ENCODE measurements around the gene PRPF19.

Gene PRPF19

DNA sequence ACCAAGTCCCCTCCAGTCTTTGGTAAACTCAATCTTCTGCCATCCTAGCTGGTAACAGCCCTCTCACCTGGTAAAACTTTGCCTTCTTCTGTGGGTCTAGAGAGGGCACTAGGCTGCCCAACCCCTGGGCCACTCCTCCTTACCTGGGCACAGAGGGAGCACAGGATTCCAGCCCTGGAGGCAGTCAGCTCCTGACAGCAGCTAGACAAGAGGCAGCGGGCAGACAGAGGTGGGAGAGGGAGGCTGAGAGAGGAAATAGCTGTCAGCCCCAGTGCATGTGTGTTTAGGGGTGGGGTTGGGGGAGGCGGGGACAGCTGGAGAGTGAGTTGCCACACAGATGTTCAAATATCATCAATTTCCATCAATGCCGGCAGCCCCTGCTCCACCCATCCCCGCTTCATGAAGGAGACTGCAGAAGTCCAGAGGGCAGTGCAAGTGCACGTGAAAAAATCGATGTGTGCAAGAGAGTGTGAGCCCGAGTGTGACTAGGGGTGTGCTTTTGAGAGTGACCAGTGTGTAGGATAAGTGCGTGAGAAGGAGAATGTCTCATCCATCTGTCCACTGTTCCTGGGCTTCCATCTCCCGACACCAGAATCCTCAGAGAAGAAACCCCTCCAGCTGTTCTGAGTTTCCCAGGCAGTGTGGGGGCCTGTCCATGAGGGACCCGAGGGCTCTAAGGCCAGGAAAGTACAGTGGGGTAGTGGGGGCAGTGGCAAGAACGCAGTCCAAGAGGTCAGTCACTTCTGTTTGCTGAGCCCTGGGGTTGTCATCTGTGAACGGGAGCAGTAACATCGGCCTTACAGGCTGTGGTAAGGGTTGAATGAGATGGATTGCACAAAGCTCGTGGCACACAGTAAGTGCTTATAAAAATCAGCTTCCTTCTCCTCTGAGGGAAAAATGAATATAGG is 50.4 kb downstream of the PRPF19 start, which contains the start of gene PTGDR2:
PTGDR2 (minus strand) TSS at position 225 of the 908 bp plus-strand sequence. CDS start 2,228 bp downstream, outside the sequence.
- no peak for DNase-seq

DNA sequence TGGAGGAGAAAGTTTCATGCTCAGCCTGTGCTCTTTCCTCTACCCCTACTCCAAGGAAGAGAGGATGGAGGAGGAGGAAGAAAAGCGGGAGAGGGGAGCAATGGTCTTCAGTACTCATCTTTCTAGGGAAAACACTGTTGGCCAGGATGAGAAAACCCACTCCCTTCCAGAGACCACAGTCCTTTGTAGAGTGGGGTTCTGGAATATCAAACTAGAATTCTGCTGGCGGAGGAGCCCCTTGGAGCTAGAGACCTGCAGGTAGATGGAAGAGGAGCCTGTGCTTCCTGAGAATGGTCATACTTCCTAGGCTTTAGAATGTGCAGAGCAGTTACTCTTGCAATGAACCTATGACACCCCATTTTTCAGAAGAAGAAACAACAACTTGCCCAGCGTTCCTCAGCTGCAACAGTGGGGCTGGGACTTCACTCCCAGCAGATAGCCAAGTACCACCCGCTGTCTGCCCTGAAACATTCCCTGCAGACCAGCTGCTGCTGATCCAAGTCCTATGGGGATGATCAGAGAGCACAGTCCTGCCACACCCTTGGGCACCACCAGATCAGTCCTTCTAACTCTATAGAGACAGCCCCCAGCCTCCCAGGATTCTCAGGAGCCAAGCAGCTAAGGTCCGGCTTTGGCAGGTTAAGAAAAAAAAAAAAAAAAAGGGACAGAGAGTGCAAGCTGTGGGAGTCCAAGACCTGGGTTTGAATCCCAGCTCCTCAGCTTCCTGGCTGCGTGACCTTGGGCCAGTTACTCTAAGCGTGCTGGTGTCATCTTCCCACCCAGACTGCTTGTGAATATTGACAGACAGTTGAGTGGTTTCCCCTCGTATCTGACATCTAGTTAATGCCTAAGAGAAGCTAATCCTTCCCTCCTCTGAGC is 51.3 kb downstream of the PRPF19 start:
- DNase-seq = no peak

DNA sequence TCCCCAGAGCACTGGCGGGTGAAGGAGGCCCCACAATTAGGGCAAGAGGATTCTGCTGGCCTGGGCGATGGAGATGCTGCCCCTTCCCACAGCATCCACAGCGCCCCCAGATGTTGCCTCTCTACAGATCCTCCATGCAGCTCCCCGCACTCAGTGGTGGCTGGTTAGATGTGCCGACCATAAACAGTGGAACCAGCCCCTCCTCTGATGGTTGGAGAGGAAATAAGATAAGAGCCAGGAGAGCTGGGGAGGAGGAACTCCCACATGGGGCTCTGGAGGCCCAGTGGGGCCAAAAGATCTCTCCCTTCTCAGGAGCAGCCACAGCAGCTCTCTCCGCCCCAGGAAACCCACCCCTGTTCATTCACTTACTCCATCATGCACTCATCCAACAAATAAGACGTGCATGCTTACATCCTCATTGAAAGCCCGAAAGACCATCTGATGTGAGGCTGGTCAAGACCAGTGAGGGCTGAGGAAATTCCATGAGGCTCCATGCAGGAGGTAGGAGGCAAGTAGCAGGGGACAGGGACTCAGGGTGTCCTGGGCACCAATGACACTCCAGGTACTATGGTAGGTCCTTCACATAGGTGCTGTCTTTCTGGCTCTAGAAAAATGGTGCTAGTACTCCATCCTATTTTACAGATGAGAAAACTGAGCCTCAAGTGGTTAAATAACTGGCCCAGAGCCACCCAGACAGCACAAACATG is 52.1 kb downstream of the PRPF19 start:
- DNase-seq = no peak

DNA sequence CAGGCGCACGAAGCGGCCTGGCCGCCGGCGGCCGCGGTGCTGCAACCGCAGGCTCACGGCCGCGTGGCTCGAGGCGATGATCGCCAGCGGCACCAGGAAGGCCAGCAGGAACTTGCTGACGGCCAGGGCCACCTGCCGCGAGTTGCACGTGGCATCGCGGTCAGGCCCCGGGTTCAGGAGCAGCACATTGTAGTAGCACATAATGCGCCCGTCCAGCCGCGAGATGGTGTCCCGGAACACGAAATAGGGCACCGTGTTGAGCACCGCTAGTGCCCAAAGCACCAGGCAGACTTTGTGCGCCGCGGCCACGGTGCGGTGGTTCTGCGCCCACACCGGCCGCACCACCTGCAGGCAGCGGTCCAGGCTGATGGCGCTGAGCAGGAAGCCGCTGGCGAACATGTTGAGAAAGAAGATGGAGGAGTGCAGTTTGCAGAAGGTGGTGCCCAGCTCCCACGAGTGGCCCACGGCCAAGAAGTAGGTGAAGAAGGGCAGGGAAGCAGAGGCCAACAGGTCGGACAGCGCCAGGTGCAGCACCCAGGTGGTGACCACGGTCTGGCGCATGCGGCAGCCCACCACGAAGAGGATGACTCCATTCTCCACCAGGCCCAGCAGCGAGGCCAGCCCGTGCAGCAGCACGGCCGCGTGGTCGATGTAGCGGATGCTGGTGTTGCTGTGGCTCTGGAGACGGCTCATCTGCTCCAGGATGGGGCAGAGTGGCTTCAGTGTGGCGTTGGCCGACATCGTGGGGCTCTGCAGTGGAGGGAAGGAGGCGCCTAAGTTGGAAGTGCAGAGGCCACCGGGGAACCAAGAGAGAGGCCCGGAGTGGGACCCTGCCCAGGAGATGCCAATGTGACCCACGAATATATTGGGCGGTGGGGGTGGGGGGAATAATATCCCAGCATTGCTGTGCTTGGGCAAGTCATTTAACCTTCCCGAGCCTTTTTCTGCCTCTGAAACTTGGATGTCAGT is 53.1 kb downstream of the PRPF19 start:
- DNase-seq = no peak

DNA sequence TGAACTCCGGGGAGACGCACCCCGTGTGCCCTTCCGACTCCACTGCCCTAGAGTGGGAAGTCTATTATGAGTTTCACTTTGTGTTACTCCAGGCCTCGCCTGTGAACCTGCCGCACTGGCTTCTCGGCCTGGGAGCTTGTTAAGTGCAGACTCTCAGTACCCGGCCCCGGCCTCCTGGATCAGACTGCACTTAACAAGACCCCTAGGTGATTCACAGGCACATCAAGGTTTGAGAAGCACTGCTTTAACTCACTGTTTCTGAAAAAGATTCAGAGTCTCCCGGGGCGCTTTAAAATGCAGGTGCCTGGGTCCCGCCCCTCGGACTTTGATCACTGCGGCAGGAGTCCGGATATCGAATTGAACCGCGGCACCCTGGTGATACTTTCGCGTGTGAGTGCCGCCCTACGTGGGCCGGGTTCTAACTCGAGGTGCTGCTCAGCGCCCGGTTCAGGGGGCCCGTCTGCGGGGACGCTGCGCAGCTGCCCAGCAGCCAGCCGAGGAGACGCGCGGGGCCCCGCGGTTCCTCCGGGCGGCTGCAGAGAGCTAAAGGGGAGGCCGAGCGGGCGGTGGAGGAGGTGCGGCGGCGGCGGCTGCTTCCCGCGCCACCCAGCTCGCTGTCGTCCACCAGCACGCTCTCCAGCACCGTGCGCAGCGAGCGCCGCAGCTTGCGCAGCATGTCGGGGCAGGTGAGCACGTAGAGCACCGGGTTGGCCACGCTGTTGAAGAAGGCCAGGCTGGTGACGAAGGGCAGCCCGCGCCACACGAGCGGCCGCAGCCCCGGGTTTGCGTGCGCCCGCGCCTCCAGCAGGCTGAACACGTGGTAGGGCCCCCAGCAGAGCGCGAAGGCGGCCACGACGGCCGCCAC is 54.0 kb downstream of the PRPF19 start:
- DNase-seq = no peak

DNA sequence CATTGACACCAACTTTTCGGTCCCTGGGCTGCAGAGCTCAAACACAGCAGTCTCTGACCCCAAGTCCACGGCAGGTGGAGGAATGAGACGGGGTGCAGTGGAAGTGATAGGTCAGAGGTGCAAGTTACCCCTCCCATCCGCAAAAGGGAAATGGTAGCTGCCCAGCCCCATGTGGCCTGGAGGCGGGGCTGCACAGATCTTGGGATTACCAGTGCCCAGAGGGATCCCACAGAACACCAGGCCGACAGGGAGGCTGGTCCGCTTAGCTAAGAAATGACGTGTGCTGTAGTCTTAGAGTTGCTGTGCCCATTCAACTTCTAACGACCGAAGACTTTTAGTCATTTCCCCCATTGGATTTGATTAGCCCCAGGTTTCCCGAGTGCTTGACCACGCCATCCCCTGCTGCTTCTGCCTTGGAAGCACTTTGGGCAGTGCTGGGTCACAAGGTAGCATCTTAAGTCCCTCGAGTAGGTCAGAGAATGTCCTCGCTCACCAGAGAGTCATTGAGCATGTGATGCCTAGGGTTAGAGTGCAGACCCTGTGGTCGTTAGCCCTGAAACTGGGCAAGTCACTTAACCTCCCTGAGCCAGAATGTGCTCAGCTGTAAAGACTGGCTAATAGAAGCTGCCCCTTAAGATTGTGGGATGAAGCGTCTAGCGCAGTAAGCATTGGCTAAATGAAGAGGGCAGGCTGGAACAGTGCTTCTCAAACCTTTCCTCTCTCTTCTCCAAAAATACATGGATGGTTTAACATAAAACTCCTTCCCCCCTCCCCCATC is 54.9 kb downstream of the PRPF19 start:
- no peak for DNase-seq

DNA sequence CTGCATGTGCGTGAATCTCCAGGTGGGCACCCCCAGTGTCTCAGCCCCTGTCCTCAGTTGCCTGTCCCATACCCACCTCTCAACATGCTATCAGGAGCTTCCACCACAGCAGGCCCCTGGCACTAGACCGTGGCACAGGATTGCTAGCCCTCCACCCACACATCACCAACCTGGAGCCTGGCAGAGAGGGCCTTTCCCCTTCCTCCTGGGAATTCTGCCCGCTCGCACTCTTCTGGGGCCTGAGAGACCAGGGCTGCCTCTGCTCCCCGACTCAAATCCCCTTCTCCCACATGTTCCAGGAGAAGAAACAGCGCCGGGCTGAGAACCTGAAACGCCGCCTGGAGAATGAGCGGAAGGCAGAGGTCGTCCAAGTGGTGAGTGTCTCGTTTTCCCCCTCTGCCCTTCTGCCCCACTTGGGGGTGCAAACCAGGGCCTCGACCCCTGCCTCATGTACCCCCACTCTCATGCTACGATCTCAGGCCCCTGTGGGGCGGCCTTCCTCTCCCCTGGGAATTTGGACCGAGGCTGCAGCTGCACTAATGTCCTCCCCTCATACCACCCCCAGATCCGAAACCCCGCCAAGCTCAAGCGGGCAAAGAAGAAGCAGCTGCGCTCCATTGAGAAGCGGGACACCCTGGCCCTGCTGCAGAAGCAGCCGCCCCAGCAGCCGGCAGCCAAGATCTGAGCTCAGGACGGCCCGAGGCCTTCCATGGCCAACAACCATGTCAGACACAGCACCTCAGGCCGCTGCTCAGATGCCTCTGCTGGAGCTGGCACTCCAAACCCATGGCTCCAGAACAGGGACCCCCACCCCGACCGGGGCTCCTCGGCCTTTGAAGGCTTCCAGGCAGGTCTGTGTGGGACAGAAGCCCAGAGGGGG is 56.5 kb downstream of the PRPF19 start:
- DNase-seq = no peak

DNA sequence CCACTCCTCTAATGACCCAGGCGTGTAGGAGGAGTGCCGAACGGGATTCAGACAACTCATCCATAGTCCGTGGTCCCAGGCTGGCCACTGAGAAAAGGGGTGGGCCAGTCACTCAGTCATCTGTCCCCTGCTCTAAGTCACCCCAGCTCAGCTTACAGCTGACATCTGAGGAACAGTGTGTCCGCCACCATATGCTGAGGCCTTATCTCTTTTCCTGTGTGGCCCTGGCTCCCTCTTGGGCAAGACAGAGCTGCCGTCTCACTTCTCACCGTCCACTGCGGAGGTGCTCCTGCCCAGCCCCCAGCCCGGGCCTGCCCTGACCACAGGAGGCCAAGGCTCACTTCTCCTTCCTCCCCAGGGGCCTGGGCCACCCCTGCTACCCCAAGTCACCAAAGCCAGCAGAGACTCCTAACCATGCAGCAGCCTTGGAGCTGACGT is 57.7 kb downstream of the PRPF19 start:
- DNase-seq = no peak

DNA sequence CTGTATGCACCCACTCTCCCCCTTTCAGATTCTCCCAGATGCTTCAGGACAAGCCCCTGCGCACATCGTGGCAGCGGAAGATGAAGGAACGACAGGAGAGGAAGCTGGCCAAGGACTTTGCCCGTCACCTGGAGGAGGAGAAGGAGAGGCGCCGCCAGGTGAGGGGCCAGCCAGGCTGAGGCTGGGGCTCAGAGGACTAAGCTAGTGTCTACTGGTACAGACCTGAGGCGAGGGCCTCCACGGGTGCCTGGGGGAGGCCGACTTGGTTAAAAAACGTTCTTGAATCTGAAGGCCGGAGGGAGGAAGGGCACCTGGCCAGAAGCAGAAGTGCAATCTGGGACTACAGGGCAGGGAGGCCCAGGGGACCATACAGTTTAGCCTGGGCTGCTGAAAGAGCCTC is 58.5 kb downstream of the PRPF19 start:
- no peak for DNase-seq

DNA sequence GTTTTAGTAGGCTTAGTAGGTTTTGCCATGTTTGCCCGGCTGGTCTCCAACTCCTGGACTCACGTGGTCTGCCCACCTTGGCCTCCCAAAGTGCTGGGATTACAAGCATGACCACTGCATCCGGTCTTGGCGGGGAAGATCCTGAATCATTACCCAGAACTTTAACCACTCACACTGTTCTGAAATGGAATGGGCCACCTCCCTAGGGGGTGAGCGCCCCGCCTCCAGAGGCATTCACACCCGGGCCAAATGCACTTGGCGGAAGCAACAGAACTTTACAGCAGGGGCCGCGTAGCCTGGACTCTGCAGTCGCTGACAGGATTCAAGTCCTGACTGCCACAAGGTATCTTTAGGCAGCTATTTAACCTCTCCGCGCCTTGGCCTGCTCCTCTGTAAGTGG is 59.1 kb downstream of the PRPF19 start:
- no peak for DNase-seq

DNA sequence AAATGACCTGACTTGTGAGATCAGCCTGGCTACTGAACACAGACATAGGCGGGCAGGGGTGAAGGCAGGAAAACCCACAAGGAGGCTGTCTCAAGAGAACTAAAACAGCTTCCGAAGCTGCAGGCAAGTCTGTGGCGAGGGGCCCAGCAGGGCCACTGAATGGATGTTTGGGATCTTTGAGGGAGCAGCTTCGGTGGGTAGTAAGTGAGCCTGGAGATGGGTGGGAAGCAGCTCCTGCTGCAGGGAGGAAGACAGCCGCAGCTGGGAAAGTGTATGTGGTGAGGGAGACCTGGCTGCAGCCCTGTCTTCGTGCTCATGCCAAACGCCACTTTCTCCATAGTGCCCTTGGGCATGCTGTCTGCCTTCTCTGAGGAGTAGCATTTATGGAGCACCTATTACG is 61.0 kb downstream of the PRPF19 start:
- DNase-seq = no peak

DNA sequence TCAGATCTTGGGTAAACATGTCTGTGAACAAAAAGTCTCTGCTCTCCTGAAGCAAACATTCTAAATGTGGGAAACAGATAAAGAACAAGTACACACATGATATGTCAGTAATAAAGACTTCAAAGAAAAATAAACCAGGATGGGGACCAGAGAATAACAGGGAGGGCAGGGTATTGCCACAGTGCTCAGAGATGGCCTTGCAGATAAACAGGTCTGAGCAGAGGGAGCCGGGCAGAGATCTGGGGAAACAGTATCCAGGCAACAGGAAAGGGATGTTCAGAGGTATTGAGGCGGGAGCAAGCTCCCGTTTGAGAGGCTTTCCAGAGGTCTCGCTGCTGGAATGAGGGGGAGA is 61.5 kb downstream of the PRPF19 start:
- DNase-seq = no peak

DNA sequence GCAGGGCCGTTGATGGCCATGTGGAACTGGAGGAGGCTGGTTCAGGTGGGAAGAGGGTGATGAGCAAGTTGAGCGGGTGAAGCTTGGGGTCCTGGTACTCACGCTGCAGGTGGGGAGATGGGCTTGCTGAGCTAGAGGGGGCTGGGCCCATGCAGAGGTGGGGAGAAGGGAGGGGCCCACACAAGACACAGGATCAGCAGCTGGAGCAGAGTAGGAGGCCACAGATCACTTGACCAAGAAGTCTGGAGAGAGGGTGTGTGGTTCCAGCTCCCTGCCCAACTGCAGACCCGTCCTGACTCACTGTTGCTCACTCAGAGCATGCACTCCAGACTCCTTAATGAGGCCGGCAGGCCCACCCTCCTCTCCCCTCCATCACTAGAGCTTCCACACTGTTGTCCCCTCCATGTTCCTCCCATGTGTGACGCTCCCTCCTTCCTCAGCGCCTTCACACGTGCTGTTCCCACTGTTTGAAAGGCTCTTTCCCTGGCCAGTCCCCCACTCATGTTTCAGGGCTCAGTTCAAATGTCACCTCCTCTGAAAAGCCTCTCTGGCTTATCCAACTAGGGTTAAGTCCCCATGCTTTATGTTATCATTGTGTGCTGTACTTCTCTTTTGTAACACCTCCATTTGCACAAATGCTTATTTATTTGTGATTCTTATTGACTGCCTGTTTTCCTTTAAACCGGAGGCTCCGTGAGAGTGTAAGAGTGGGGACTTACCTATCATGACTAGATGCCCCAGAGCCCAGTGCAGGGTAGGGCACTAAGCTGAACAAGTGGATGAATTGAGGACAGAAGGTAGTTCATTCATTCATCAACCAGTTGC is 62.1 kb downstream of the PRPF19 start:
- peak; percentile 63 for DNase-seq

DNA sequence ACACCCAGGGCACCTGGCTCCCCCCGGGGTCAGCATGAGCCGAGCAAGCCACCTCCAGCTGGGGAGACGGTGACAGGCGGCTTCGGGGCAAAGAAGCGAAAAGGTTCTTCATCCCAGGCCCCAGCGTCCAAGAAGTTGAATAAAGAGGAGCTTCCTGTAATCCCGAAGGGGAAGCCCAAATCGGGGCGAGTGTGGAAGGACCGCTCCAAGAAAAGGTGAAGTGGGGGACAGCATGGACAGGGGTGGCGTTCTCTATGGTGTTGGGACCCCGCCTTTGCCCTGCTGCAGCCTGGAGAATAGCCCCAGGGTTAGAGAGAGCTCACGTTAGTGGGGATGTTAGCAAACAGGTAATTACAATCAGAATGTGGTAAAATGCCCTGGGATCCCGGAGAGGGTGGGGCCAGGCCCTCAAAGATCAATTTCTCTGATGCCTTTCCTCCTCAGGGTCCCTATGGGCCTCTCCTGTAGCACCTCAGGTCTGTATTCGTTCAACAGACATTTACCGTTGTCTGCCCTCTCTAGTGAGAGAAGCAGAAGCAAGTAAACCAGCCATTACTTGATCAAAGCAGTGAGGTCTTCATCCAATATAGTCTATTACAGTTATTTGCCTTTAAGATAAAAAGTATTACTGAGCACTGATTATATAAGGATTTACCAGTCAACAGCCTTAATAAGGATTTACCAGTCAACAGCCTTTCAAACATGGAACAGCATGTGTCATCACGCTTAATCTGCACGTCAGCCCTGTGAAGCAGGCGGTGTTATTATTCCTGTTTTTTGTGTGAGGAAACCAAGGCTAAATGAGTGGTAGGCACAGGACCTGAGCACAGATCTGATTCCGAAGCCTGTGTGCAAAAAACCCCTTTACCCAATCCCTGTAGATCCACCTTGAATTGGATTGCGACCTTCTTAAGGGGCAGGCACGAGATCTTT is 63.5 kb downstream of the PRPF19 start:
- peak; percentile 36 for DNase-seq

DNA sequence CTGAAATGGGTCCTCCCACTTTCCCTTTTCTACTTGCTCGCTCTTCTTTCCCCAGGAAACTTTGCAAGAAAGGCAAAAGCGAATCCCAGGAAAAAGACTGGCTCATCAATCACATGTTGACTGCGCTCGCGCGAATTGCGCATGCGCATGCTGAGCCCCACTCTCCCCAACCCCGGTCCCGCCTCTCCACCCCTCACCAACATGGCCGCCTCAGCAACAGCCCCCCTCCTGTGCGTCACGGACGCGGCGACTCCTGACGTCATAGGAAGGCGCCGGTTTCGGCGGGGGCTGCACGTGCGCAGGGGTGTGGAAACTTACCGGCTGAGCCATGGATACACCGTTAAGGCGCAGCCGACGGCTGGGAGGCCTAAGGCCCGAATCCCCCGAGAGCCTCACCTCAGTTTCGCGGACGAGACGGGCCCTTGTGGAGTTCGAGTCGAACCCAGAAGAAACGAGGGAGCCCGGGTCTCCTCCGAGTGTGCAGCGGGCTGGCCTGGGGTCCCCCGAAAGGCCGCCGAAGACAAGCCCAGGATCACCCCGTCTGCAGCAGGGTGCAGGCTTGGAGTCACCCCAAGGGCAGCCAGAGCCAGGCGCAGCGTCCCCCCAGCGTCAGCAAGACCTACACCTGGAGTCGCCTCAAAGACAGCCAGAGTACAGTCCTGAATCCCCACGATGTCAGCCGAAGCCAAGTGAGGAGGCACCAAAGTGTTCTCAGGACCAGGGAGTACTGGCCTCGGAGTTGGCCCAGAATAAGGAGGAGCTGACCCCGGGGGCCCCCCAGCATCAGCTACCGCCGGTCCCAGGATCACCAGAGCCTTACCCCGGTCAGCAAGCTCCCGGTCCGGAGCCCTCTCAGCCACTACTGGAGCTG is 64.4 kb downstream of the PRPF19 start, which contains the start of gene CCDC86:
CCDC86 (plus strand) TSS at position 317 of the 871 bp plus-strand sequence; CDS start at position 329, 12 bp downstream.
- DNase-seq = peak; percentile 91

All from HCEC 1CT (cell line).